H9 (cell line): ENCODE measurements around the gene B3GNT2. TPM values are rescaled to one million over a fixed set of nuclear protein-coding genes. Genes with fewer than 3 reads are reported as not detected.

Experiments used
- DNase-seq: peaks from one replicate; pipeline ENCODE4 v3.0.0-alpha.2; 2017
- H2AFZ ChIP-seq: one replicate; pipeline ENCODE4 v1.6.1; 2013; ENCODE audit warnings: mild to moderate bottlenecking, low read length, control low read depth, moderate library complexity
- H2AK5ac ChIP-seq: 2 replicates; pipeline ENCODE4 v1.6.1; 2013; ENCODE audit warnings: low read length, control low read depth, mixed read lengths; ENCODE audit not compliant: insufficient read length
- H2BK120ac ChIP-seq: one replicate; pipeline ENCODE4 v1.6.1; 2013; ENCODE audit warnings: low read depth, mild to moderate bottlenecking, low read length, control low read depth, inconsistent platforms; ENCODE audit not compliant: poor library complexity, severe bottlenecking
- H2BK12ac ChIP-seq: 2 replicates; pipeline ENCODE4 v1.6.1; 2013; ENCODE audit warnings: low read length, control low read depth, mixed read lengths, low read depth; ENCODE audit not compliant: insufficient read length
- H2BK15ac ChIP-seq: 2 replicates; pipeline ENCODE4 v1.6.1; 2013; ENCODE audit warnings: low read depth, low read length, control low read depth
- H2BK20ac ChIP-seq: one replicate; pipeline ENCODE4 v1.6.1; 2013; ENCODE audit warnings: low read depth, mild to moderate bottlenecking, low read length, control low read depth, inconsistent platforms; ENCODE audit not compliant: poor library complexity, severe bottlenecking
- H2BK5ac ChIP-seq: 2 replicates; pipeline ENCODE4 v1.6.1; 2013; ENCODE audit warnings: low read length, control low read depth, mixed read lengths; ENCODE audit not compliant: insufficient read length
- H3K14ac ChIP-seq: 2 replicates; pipeline ENCODE4 v1.6.1; 2013; ENCODE audit warnings: low read length, control low read depth; ENCODE audit not compliant: insufficient read depth
- H3K18ac ChIP-seq: 2 replicates; pipeline ENCODE4 v1.6.1; 2013; ENCODE audit warnings: low read depth, mild to moderate bottlenecking, mixed read lengths, low read length, control low read depth; ENCODE audit not compliant: insufficient read length
- H3K23ac ChIP-seq: 2 replicates; pipeline ENCODE4 v1.6.1; 2013; ENCODE audit warnings: low read length, control low read depth, mixed read lengths, low read depth; ENCODE audit not compliant: insufficient read length
- H3K23me2 ChIP-seq: 2 replicates; pipeline ENCODE4 v1.6.1; 2013; ENCODE audit warnings: low read depth, mild to moderate bottlenecking, mixed read lengths, low read length, control low read depth; ENCODE audit not compliant: insufficient read length, poor library complexity, severe bottlenecking
- H3K27ac ChIP-seq: 2 replicates; pipeline ENCODE4 v1.5.1; 2013; ENCODE audit warnings: low read length, control low read depth, mixed read lengths, low read depth; ENCODE audit not compliant: insufficient read length
- H3K27me3 ChIP-seq: 2 replicates; pipeline ENCODE4 v1.6.1; 2013; ENCODE audit warnings: low read length, control low read depth, inconsistent platforms; ENCODE audit not compliant: insufficient read depth
- H3K4ac ChIP-seq: 2 replicates; pipeline ENCODE4 v1.6.1; 2013; ENCODE audit warnings: low read depth, mild to moderate bottlenecking, control low read depth, inconsistent platforms, low read length, moderate library complexity
- H3K4me1 ChIP-seq: 2 replicates; pipeline ENCODE4 v1.6.1; 2013; ENCODE audit warnings: low read length, control low read depth, inconsistent platforms; ENCODE audit not compliant: insufficient read depth
- H3K4me2 ChIP-seq: 2 replicates; pipeline ENCODE4 v1.6.1; 2013; ENCODE audit warnings: low read length, control low read depth, mixed read lengths; ENCODE audit not compliant: insufficient read length, insufficient read depth
- H3K56ac ChIP-seq: 2 replicates; pipeline ENCODE4 v1.6.1; 2013; ENCODE audit warnings: low read depth, mild to moderate bottlenecking, mixed read lengths, low read length, control low read depth; ENCODE audit not compliant: insufficient read length
- H3K79me1 ChIP-seq: 2 replicates; pipeline ENCODE4 v1.6.1; 2013; ENCODE audit warnings: low read depth, mild to moderate bottlenecking, moderate library complexity, low read length, control low read depth, inconsistent platforms; ENCODE audit not compliant: insufficient read depth, poor library complexity, severe bottlenecking
- H3K79me2 ChIP-seq: 2 replicates; pipeline ENCODE4 v1.6.1; 2013; ENCODE audit warnings: low read length, control low read depth, inconsistent platforms; ENCODE audit not compliant: insufficient read depth
- H3K9ac ChIP-seq: 2 replicates; pipeline ENCODE4 v1.6.1; 2013; ENCODE audit warnings: low read length, control low read depth, mixed read lengths; ENCODE audit not compliant: insufficient read length; ENCODE audit errors: extremely low read depth
- H3K9me3 ChIP-seq: one replicate; pipeline ENCODE4 v1.6.1; 2013; ENCODE audit warnings: low read depth, low read length, inconsistent platforms; ENCODE audit not compliant: control insufficient read depth
- H3T11ph ChIP-seq: one replicate; pipeline ENCODE4 v1.6.1; 2013; ENCODE audit warnings: mild to moderate bottlenecking, low read length, control low read depth, inconsistent platforms
- H4K20me1 ChIP-seq: one replicate; pipeline ENCODE4 v1.6.1; 2013; ENCODE audit not compliant: control insufficient read depth, insufficient read length, insufficient read depth
- H4K5ac ChIP-seq: 2 replicates; pipeline ENCODE4 v1.6.1; 2013; ENCODE audit warnings: low read depth, mild to moderate bottlenecking, mixed read lengths, low read length, control low read depth; ENCODE audit not compliant: insufficient read length
- H4K8ac ChIP-seq: replicated peaks from 2 replicates; pipeline ENCODE4 v1.6.1; 2013; ENCODE audit warnings: low read length, control low read depth, mixed read lengths, low read depth; ENCODE audit not compliant: insufficient read length
- H4K91ac ChIP-seq: 2 replicates; pipeline ENCODE4 v1.6.1; 2013; ENCODE audit warnings: low read depth, mild to moderate bottlenecking, moderate library complexity, mixed read lengths, low read length, control low read depth; ENCODE audit not compliant: insufficient read length
- H3K27ac Mint-ChIP-seq, 3 experiments: 2 replicates in 2 of 3; 3 replicates in 1 of 3; pipeline ENCODE4 v1.8.0; 2020 to 2021; ENCODE audit warnings: mixed read lengths in 3 of 3, mild to moderate bottlenecking in 1 of 3, moderate library complexity in 1 of 3
- H3K27me3 Mint-ChIP-seq: 2 replicates; pipeline ENCODE4 v1.8.0; 2021; ENCODE audit warnings: low read depth, mild to moderate bottlenecking, moderate library complexity, mixed read lengths
- H3K36me3 Mint-ChIP-seq, 3 experiments: 2 replicates in 2 of 3; 3 replicates in 1 of 3; pipeline ENCODE4 v1.8.0; 2020 to 2021; ENCODE audit warnings: low read depth in 3 of 3, mixed read lengths in 3 of 3; ENCODE audit not compliant: insufficient read depth in 1 of 3
- H3K4me1 Mint-ChIP-seq, 2 experiments: 2 replicates each; pipeline ENCODE4 v1.8.0; 2020; ENCODE audit warnings: mixed read lengths in 2 of 2
- H3K4me3 Mint-ChIP-seq, 2 experiments: 2 replicates in 1 of 2; 3 replicates in 1 of 2; pipeline ENCODE4 v1.8.0; 2020 to 2021; ENCODE audit warnings: mild to moderate bottlenecking in 2 of 2, mixed read lengths in 2 of 2, moderate library complexity in 1 of 2
- H3K9me3 Mint-ChIP-seq, 2 experiments: 2 replicates in 1 of 2; 3 replicates in 1 of 2; pipeline ENCODE4 v1.8.0; 2020; ENCODE audit warnings: mild to moderate bottlenecking in 2 of 2, mixed read lengths in 2 of 2, moderate library complexity in 1 of 2
- CTCF ChIP-seq: fragments of 200-600 bp; sonication (generic); conservative IDR thresholded peaks from 3 replicates; pipeline ENCODE4 v1.8.0; 2021; ENCODE audit warnings: antibody characterized with exemption, mild to moderate bottlenecking
- WGBS: extraction: QIAGEN DNeasy Blood & Tissue Kit; methylation state at CpG from one replicate; pipeline ENCODE4 v1.1.7; 2013; ENCODE audit warnings: missing lambda C conversion rate, low lambda C conversion rate, mixed read lengths; ENCODE audit not compliant: insufficient read length; ENCODE audit errors: extremely low coverage; 5-methylcytosine and 5-hydroxymethylcytosine counted together
- total RNA-seq: library from RNA; stranded (reverse); gene quantifications from 2 replicates; pipeline ENCODE4 v1.2.1, GENCODE V29; 2021

The B3GNT2 gene
- total RNA-seq, 1 experiment from 2014 or later = 55.3 TPM

DNA sequence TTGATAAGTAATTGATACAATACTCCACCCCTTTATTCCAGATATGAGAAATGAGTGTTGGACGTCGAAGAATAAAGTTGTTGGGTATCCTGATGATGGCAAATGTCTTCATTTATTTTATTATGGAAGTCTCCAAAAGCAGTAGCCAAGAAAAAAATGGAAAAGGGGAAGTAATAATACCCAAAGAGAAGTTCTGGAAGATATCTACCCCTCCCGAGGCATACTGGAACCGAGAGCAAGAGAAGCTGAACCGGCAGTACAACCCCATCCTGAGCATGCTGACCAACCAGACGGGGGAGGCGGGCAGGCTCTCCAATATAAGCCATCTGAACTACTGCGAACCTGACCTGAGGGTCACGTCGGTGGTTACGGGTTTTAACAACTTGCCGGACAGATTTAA, 26.3 kb downstream of the B3GNT2 start:
- Mint-ChIP-seq H3K27ac (peak overlapping the region in 1 of 3 experiments; percentile 74; a peak in 2 of 7 replicates), H3K36me3 (peaks cover 46 to 61% (median 56%) of the 10 kb centered on the region in 3 experiments), H3K9me3 (peaks cover 0 to 10% of the 10 kb centered on the region in 2 experiments; a peak in 3 of 5 replicates), H3K4me1 (peaks cover 12 to 45% of the 10 kb centered on the region in 2 experiments), H3K4me3 (no peak overlapping the region), H3K27me3 (no peaks in the 10 kb centered on the region)
- Histone ChIP-seq H3T11ph (no peak overlapping the region), H3K4ac (no peak overlapping the region), H3K79me2 (peaks cover 23% of the 10 kb centered on the region; the same call in 1 of the 2 replicates), H3K4me1 (no peaks in the 10 kb centered on the region), H3K23me2 (no peaks in the 10 kb centered on the region), H4K91ac (no peak overlapping the region), H4K20me1 (no peaks in the 10 kb centered on the region), H2BK20ac (no peak overlapping the region), H2AK5ac (no peak overlapping the region), H3K23ac (no peak overlapping the region), H3K18ac (no peak overlapping the region), H2BK5ac (no peak overlapping the region), H2BK120ac (no peak overlapping the region), H4K8ac (no peak overlapping the region), H3K27ac (no peak overlapping the region), H3K4me2 (no peak overlapping the region), H2BK15ac (no peak overlapping the region), H3K14ac (no peak overlapping the region), H3K79me1 (peaks cover 8% of the 10 kb centered on the region), H3K56ac (no peak overlapping the region), H3K9me3 (no peaks in the 10 kb centered on the region), H3K27me3 (no peaks in the 10 kb centered on the region), H3K9ac (no peak overlapping the region), H4K5ac (no peak overlapping the region), H2BK12ac (no peak overlapping the region), H2AFZ (no peak overlapping the region)
- WGBS = no CpG with 5 or more reads among the region's 12 CpGs
- no peak for DNase-seq
- TF ChIP-seq CTCF = no peak
